Transverse colon (tissue), 4 donors: ENCODE data around the gene ZPBP2.

Experiments used
- EP300 ChIP-seq: sonication (generic); formaldehyde crosslinking; IDR thresholded peaks from one replicate; pipeline ENCODE4 v1.6.1; 2017; ENCODE audit warnings: antibody characterized with exemption, low read depth
- POLR2A ChIP-seq: fragments of 450-650 bp; IDR thresholded peaks from one replicate; pipeline ENCODE4 v1.6.1; 2016; ENCODE audit warnings: antibody characterized with exemption, mild to moderate bottlenecking, moderate library complexity
- POLR2AphosphoS5 ChIP-seq, 3 donors: sonication (generic); formaldehyde crosslinking; IDR thresholded peaks; one replicate each; pipeline ENCODE4 v1.6.1; 2016; ENCODE audit warnings: antibody characterized with exemption in 3 of 3
- TF ChIP-seq, protein P1 (sequence below), 5 experiments: fragments of 200-600 bp in 3 of 5; fragments of 450-650 bp in 2 of 5; sonication (generic) in 3 of 5; IDR thresholded peaks; 1 replicate in 2 of 5; 2 replicates in 3 of 5; pipeline ENCODE4 v1.5.1; 2016 to 2017; ENCODE audit warnings: antibody characterized with exemption in 5 of 5, inconsistent platforms in 3 of 5, mild to moderate bottlenecking in 2 of 5, moderate library complexity in 1 of 5

DNA sequence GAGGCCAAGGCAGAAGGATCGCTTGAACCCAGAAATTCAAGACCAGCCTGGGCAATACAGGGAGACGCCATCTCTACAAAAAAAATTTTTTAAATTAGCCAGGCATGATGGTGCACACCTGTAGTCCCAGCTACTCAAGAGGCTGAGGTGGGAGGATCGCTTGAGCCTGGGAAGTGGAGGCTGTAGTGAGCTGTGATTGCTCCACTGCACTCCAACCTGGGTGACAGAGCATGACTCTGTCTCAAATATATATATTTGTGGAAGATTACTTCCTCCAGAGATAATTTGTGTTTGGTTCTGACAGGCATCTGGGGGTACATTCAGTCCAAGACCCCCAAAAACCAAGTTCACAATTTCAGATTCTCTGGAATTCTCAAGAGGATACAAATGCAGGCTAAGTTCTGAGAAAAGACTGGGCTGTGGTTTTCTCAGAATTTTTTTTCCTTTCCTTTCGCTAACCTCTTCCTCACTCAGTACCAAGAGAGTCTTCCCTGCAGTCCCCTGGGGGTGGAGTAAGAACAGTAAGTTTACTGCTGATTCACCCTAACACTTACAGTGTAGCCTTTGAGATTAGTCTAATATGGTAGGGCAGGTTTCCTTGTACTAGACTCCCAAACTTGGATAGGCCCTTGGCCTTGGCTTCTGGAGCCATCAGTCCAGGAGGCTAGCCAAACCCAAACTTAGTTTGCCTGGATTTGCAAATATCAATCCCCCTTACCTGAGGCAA, 35.3 kb downstream of the ZPBP2 start:
- TF ChIP-seq, protein P1, sequence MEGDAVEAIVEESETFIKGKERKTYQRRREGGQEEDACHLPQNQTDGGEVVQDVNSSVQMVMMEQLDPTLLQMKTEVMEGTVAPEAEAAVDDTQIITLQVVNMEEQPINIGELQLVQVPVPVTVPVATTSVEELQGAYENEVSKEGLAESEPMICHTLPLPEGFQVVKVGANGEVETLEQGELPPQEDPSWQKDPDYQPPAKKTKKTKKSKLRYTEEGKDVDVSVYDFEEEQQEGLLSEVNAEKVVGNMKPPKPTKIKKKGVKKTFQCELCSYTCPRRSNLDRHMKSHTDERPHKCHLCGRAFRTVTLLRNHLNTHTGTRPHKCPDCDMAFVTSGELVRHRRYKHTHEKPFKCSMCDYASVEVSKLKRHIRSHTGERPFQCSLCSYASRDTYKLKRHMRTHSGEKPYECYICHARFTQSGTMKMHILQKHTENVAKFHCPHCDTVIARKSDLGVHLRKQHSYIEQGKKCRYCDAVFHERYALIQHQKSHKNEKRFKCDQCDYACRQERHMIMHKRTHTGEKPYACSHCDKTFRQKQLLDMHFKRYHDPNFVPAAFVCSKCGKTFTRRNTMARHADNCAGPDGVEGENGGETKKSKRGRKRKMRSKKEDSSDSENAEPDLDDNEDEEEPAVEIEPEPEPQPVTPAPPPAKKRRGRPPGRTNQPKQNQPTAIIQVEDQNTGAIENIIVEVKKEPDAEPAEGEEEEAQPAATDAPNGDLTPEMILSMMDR (IDR thresholded peaks at IDR 0.05) = no peak
- no peak for TF ChIP-seq POLR2AphosphoS5 (IDR thresholded peaks at IDR 0.05)
- TF ChIP-seq POLR2A = no peak
- TF ChIP-seq EP300 = no peak
